HepG2 (cell line): ENCODE results near the gene NEK5. TPM values are rescaled to one million over a fixed set of nuclear protein-coding genes. Genes with fewer than 3 reads are reported as not detected.
A peak's percentile ranks its signal among the peaks of the same experiment; 100 is the strongest.

Experiments used
- ADNP ChIP-seq: sonication (generic); formaldehyde crosslinking; IDR thresholded peaks from 2 replicates; pipeline ENCODE4 v1.4.0; 2020; ENCODE audit warnings: missing genetic modification reagents
- BRCA1 ChIP-seq: sonication (generic); formaldehyde crosslinking; IDR thresholded peaks from 2 replicates; pipeline ENCODE4 v1.4.0; 2020; ENCODE audit warnings: missing genetic modification reagents
- IRX3 ChIP-seq: sonication (generic); formaldehyde crosslinking; IDR thresholded peaks from 2 replicates; pipeline ENCODE4 v1.8.1; 2023; ENCODE audit warnings: mild to moderate bottlenecking, low read depth, missing genetic modification reagents, borderline replicate concordance
- NR1H2 ChIP-seq: sonication (generic); formaldehyde crosslinking; IDR thresholded peaks from 2 replicates; pipeline ENCODE4 v1.8.1; 2022; ENCODE audit warnings: low read depth, missing genetic modification reagents, borderline replicate concordance
- SNRNP70 ChIP-seq: fragments of 200-400 bp; formaldehyde crosslinking; IDR thresholded peaks from 2 replicates; pipeline ENCODE4 v1.6.1; 2017; ENCODE audit warnings: mild to moderate bottlenecking, low read depth, low read length, moderate library complexity
- SPEN ChIP-seq: sonication (generic); formaldehyde crosslinking; IDR thresholded peaks from 2 replicates; pipeline ENCODE4 v1.5.1; 2020; ENCODE audit warnings: low read depth, mild to moderate bottlenecking, missing genetic modification reagents
- SRY ChIP-seq: sonication (generic); formaldehyde crosslinking; IDR thresholded peaks from 2 replicates; pipeline ENCODE4 v1.8.0; 2022; ENCODE audit warnings: mild to moderate bottlenecking, missing genetic modification reagents
- TBX2 ChIP-seq: sonication (generic); formaldehyde crosslinking; IDR thresholded peaks from 2 replicates; pipeline ENCODE4 v1.5.0; 2020; ENCODE audit warnings: missing genetic modification reagents, mild to moderate bottlenecking, borderline replicate concordance
- TOPORS ChIP-seq: sonication (generic); formaldehyde crosslinking; IDR thresholded peaks from 2 replicates; pipeline ENCODE4 v1.8.0; 2023; ENCODE audit warnings: mild to moderate bottlenecking, missing genetic modification reagents
- ZBTB38 ChIP-seq: sonication (generic); formaldehyde crosslinking; IDR thresholded peaks from 2 replicates; pipeline ENCODE4 v1.5.1; 2020; ENCODE audit warnings: mild to moderate bottlenecking, missing genetic modification reagents
- ZFP62 ChIP-seq: sonication (generic); formaldehyde crosslinking; IDR thresholded peaks from 2 replicates; pipeline ENCODE4 v1.4.0; 2020; ENCODE audit warnings: missing genetic modification reagents
- ZNF136 ChIP-seq: sonication (generic); formaldehyde crosslinking; IDR thresholded peaks from 2 replicates; pipeline ENCODE4 v1.8.1; 2022; ENCODE audit warnings: low read depth, mild to moderate bottlenecking, moderate library complexity, missing genetic modification reagents
- ZNF264 ChIP-seq: sonication (generic); formaldehyde crosslinking; IDR thresholded peaks from 2 replicates; pipeline ENCODE4 v1.4.0; 2020; ENCODE audit warnings: missing genetic modification reagents
- ZNF33B ChIP-seq: sonication (generic); formaldehyde crosslinking; IDR thresholded peaks from 2 replicates; pipeline ENCODE4 v1.5.1; 2020; ENCODE audit warnings: mild to moderate bottlenecking, missing genetic modification reagents
- polyA plus RNA-seq, 8 experiments: library from polyadenylated mRNA; depleted of rRNA in 3 of 8; stranded (reverse) in 7 of 8; unstranded in 1 of 8; fragments of >200 nt; fragmentation: Illumina TruSeq in 4 of 8; extraction: Trizol in 4 of 8; gene quantifications; 2 replicates each; pipeline versions ENCODE4 v1.2.1 to v1.2.3, GENCODE V29; 2011 to 2016; ENCODE audit warnings: low read depth in 4 of 8, missing spikeins in 1 of 8, mixed read lengths in 1 of 8; ENCODE audit not compliant: insufficient read depth in 1 of 8
- total RNA-seq, 5 experiments: library from RNA; depleted of rRNA; stranded (reverse); fragments of >200 nt; fragmentation: Illumina TruSeq; extraction: Trizol; gene quantifications; 2 replicates each; pipeline ENCODE4 v1.2.3, GENCODE V29; 2016; ENCODE audit warnings: low read depth in 1 of 5
- TF ChIP-seq, protein P1 (sequence below): sonication (generic); formaldehyde crosslinking; IDR thresholded peaks from 2 replicates; pipeline ENCODE4 v1.4.0; 2020; ENCODE audit warnings: missing genetic modification reagents
- TF ChIP-seq, protein P2 (sequence below): sonication (generic); formaldehyde crosslinking; IDR thresholded peaks from 2 replicates; pipeline ENCODE4 v1.8.0; 2022; ENCODE audit warnings: missing genetic modification reagents, mild to moderate bottlenecking, inconsistent platforms, borderline replicate concordance
- TF ChIP-seq, protein P3 (sequence below): sonication (generic); formaldehyde crosslinking; IDR thresholded peaks from 2 replicates; pipeline ENCODE4 v1.5.1; 2020; ENCODE audit warnings: mild to moderate bottlenecking, moderate library complexity, missing genetic modification reagents
- TF ChIP-seq, protein P4 (sequence below): sonication (generic); formaldehyde crosslinking; IDR thresholded peaks from 2 replicates; pipeline ENCODE4 v1.5.1; 2020; ENCODE audit warnings: missing genetic modification reagents, mild to moderate bottlenecking, borderline replicate concordance
- TF ChIP-seq, protein P5 (sequence below): IDR thresholded peaks from 2 replicates; pipeline ENCODE4 v1.6.1; 2016; ENCODE audit warnings: low read depth, borderline replicate concordance
- TF ChIP-seq, protein P6 (sequence below): sonication (generic); formaldehyde crosslinking; IDR thresholded peaks from 2 replicates; pipeline ENCODE4 v1.4.0; 2020; ENCODE audit warnings: missing genetic modification reagents, borderline replicate concordance

NEK5 gene
- total and polyA plus RNA-seq, 2 of the 13 experiments (the other 11 are each of a cell fraction or from before 2014, with no cell fraction given): 0.12 to 0.22 TPM

DNA sequence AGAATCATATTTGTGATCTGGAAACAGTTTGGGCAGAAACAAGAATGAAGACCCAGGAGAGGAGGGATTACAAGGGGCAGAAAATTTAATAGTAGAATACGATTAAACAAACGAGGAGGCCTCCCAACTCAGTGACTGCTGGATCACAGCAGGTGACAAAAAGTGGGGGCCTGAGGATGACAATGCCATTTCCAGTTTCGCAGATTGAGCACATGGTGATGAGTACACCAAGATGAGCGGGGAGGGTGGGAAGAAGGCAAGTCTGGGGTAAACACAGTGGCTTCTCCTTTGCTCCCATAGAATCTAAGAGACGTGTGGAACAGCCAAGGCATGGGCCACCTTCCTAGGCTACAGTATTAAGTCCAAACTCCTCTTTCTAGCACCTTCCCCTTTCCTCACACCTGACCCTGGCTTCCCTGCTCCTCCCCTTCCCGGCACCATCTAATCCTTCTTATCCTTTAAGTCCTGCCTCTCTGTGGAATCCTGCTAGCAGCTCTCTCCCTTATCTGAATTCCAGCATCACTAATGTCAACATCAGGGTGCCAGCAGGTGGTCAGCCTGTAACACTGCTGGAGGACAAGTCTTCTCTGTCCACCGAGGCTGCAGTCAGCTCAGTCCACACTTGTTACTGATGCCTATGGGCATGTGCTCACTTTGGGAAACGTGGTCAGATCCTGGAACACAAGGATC is 131.1 kb downstream of the NEK5 start (continued):
- TF ChIP-seq ZNF136 (CRISPR knock-in tag) (no peak), ZNF33B (CRISPR knock-in tag) (no peak), TBX2 (CRISPR knock-in tag) (peak; percentile 99), SPEN (CRISPR knock-in tag) (no peak), SNRNP70 (no peak), NR1H2 (no peak), IRX3 (CRISPR knock-in tag) (no peak), ZFP62 (CRISPR knock-in tag) (no peak), ADNP (CRISPR knock-in tag) (no peak), BRCA1 (no peak), ZNF264 (CRISPR knock-in tag) (no peak), TOPORS (CRISPR knock-in tag) (peak; percentile 44; the same call in 1 of the 2 replicates), SRY (CRISPR knock-in tag) (no peak), ZBTB38 (CRISPR knock-in tag) (0 out of 2 replicates have a peak, but pooled peaks have one; percentile 35)
- TF ChIP-seq, protein P1, sequence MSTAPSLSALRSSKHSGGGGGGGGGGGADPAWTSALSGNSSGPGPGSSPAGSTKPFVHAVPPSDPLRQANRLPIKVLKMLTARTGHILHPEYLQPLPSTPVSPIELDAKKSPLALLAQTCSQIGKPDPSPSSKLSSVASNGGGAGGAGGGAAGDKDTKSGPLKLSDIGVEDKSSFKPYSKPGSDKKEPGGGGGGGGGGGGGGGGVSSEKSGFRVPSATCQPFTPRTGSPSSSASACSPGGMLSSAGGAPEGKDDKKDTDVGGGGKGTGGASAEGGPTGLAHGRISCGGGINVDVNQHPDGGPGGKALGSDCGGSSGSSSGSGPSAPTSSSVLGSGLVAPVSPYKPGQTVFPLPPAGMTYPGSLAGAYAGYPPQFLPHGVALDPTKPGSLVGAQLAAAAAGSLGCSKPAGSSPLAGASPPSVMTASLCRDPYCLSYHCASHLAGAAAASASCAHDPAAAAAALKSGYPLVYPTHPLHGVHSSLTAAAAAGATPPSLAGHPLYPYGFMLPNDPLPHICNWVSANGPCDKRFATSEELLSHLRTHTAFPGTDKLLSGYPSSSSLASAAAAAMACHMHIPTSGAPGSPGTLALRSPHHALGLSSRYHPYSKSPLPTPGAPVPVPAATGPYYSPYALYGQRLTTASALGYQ (CRISPR knock-in tag): peak; percentile 63; the same call in 1 of the 2 replicates
- TF ChIP-seq, protein P2, sequence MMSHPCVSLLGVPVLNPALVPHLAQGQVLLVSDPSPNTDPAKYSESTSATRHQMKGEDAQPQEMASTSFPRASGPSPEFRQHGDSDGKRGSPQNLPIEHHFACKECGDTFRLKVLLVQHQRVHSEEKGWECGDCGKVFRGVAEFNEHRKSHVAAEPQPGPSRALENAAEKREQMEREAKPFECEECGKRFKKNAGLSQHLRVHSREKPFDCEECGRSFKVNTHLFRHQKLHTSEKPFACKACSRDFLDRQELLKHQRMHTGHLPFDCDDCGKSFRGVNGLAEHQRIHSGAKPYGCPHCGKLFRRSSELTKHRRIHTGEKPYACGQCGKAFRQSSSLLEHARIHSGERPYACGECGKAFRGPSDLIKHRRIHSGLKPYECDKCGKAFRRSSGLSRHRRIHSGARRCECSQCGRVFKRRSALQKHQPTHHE: no peak
- TF ChIP-seq, protein P3, sequence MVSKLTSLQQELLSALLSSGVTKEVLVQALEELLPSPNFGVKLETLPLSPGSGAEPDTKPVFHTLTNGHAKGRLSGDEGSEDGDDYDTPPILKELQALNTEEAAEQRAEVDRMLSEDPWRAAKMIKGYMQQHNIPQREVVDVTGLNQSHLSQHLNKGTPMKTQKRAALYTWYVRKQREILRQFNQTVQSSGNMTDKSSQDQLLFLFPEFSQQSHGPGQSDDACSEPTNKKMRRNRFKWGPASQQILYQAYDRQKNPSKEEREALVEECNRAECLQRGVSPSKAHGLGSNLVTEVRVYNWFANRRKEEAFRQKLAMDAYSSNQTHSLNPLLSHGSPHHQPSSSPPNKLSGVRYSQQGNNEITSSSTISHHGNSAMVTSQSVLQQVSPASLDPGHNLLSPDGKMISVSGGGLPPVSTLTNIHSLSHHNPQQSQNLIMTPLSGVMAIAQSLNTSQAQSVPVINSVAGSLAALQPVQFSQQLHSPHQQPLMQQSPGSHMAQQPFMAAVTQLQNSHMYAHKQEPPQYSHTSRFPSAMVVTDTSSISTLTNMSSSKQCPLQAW: no peak
- TF ChIP-seq, protein P4, sequence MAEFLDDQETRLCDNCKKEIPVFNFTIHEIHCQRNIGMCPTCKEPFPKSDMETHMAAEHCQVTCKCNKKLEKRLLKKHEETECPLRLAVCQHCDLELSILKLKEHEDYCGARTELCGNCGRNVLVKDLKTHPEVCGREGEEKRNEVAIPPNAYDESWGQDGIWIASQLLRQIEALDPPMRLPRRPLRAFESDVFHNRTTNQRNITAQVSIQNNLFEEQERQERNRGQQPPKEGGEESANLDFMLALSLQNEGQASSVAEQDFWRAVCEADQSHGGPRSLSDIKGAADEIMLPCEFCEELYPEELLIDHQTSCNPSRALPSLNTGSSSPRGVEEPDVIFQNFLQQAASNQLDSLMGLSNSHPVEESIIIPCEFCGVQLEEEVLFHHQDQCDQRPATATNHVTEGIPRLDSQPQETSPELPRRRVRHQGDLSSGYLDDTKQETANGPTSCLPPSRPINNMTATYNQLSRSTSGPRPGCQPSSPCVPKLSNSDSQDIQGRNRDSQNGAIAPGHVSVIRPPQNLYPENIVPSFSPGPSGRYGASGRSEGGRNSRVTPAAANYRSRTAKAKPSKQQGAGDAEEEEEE (CRISPR knock-in tag): no peak
- TF ChIP-seq, protein P5, sequence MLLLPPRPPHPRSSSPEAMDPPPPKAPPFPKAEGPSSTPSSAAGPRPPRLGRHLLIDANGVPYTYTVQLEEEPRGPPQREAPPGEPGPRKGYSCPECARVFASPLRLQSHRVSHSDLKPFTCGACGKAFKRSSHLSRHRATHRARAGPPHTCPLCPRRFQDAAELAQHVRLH (CRISPR knock-in tag): no peak
- TF ChIP-seq, protein P6, sequence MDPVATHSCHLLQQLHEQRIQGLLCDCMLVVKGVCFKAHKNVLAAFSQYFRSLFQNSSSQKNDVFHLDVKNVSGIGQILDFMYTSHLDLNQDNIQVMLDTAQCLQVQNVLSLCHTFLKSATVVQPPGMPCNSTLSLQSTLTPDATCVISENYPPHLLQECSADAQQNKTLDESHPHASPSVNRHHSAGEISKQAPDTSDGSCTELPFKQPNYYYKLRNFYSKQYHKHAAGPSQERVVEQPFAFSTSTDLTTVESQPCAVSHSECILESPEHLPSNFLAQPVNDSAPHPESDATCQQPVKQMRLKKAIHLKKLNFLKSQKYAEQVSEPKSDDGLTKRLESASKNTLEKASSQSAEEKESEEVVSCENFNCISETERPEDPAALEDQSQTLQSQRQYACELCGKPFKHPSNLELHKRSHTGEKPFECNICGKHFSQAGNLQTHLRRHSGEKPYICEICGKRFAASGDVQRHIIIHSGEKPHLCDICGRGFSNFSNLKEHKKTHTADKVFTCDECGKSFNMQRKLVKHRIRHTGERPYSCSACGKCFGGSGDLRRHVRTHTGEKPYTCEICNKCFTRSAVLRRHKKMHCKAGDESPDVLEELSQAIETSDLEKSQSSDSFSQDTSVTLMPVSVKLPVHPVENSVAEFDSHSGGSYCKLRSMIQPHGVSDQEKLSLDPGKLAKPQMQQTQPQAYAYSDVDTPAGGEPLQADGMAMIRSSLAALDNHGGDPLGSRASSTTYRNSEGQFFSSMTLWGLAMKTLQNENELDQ: no peak
